Mucosa of descending colon (tissue), 3 donors: ENCODE data around the gene UBE2M. TPM values are rescaled to one million over a fixed set of nuclear protein-coding genes. Genes with fewer than 3 reads are reported as not detected.

Experiments
- ATAC-seq: fragments of 200-7000 bp; cut with Tn5 transposase; one replicate; pipeline ENCODE4 v1.9.1; 2020; ENCODE audit warnings: mild to moderate bottlenecking, moderate library complexity
- DNase-seq, 3 donors: peaks; one replicate each; pipeline ENCODE4 v3.0.0-alpha.2; 2020
- H3K36me3 ChIP-seq: fragments of 200-600 bp; one replicate; pipeline ENCODE4 v1.8.0; 2021; ENCODE audit warnings: low read depth, mild to moderate bottlenecking
- H3K4me1 ChIP-seq: fragments of 200-600 bp; one replicate; pipeline ENCODE4 v1.8.0; 2021; ENCODE audit warnings: low read depth, mild to moderate bottlenecking
- H3K4me3 ChIP-seq: fragments of 200-600 bp; one replicate; pipeline ENCODE4 v1.8.0; 2021; ENCODE audit warnings: mild to moderate bottlenecking
- H3K9me3 ChIP-seq: fragments of 200-600 bp; one replicate; pipeline ENCODE4 v1.8.0; 2021; ENCODE audit warnings: mild to moderate bottlenecking
- intact Hi-C, 2 donors: fragments of 100-400 bp; cut with DNase I in 1 of 2; cut with micrococcal nuclease in 1 of 2; formaldehyde crosslinking; loops; one replicate each; pipeline versions ENCODE4 v1.11.0 to v1.11.1; 2022; cut with DNase I, micrococcal nuclease
- total RNA-seq, 3 donors: library from RNA; stranded (reverse); fragmentation: NEBNext Ultra II Directional in 2 of 3; extraction: Animal tissue kit (Norgen Biotek cat#: 25700) in 2 of 3; gene quantifications; one replicate each; pipeline versions ENCODE4 v1.2.1 to v1.2.4, GENCODE V29; 2021 to 2023
- TF ChIP-seq, protein P1 (sequence below): fragments of 200-600 bp; IDR thresholded peaks from one replicate; pipeline ENCODE4 v1.8.0; 2022; ENCODE audit warnings: antibody characterized with exemption, mild to moderate bottlenecking
- donor health status: DM: no; HTN: no; CAD: no; lungs with moderate emphysema.
- donor health status: DM: no; HTN: no; CAD: no.
- donor health status: DM: no; HTN: yes; CAD: no.

The UBE2M gene
- total RNA-seq, 3 donors from 2014 or later: 49.4 to 101 (median 66.7) TPM

DNA sequence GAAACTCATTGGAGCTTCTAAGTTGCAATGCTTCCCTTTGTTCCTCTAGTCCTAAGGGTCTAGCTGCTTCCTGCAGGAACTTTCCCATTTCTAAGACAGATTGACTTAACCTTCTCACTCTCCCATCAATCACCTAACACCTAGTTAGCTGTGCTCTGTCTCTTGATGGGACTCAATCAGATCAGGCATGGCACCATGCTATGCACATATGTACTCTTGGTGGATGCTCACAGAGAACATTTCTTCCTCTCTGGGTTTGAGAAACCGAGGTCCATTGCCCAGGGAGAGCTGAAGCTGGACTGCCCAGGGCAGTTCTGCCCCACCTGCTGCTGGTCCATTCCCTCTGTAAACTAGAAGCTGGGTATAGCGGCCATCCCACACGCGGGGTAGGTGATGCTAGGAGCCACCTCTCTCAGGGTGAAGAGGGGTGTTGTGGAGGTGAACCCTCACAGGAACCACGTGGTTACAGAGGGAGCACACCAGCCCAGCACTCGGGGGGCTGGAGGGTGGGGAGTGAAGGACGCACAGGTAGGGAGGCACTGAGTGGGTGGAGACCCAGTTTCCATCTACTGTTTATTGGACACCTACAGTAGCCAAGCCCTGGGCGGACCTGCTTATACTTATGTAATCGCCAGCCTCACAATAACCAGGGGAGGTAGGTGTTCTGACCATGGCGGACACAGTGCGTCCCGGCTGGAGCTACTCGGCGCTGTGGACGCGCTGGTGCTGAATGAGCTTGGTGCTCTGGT is 3.1 kb upstream of the UBE2M start:
- H3K36me3 ChIP-seq: peaks cover 3% of the 10 kb centered on the region
- no peak for ATAC-seq
- TF ChIP-seq, protein P1, sequence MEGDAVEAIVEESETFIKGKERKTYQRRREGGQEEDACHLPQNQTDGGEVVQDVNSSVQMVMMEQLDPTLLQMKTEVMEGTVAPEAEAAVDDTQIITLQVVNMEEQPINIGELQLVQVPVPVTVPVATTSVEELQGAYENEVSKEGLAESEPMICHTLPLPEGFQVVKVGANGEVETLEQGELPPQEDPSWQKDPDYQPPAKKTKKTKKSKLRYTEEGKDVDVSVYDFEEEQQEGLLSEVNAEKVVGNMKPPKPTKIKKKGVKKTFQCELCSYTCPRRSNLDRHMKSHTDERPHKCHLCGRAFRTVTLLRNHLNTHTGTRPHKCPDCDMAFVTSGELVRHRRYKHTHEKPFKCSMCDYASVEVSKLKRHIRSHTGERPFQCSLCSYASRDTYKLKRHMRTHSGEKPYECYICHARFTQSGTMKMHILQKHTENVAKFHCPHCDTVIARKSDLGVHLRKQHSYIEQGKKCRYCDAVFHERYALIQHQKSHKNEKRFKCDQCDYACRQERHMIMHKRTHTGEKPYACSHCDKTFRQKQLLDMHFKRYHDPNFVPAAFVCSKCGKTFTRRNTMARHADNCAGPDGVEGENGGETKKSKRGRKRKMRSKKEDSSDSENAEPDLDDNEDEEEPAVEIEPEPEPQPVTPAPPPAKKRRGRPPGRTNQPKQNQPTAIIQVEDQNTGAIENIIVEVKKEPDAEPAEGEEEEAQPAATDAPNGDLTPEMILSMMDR: no peak
- H3K4me1 ChIP-seq: peaks cover 37% of the 10 kb centered on the region
- intact Hi-C loops: no loop called here
- no peaks in the 10 kb centered on the region for H3K9me3 ChIP-seq
- DNase-seq: peak in 1 of 3 donors; percentile 34
- H3K4me3 ChIP-seq: no peak overlapping the region

DNA sequence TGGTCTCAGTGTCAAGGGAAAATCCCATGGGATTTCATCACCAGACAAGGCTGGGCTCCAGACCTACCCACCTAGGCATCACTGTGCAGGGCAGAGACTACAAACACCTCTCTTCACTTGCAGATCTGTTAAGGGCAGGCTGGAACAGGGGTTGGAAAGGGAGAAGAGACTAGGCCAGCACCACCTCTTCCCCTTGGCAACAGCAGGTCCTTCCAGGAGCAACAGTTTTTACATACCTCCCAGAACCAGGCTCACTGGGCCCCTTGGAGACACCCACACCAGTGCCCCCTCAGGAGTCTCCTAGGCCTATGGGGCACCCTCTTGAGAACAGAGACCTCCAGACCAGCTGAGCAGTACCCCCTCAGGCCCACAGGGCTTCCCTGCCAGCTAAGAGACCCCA is 2.5 kb upstream of the UBE2M start:
- Histone ChIP-seq H3K36me3 (peaks cover 3% of the 10 kb centered on the region), H3K9me3 (no peaks in the 10 kb centered on the region), H3K4me3 (no peak overlapping the region), H3K4me1 (peaks cover 37% of the 10 kb centered on the region)
- ATAC-seq (no peak), DNase-seq (peak in 1 of 3 donors; percentile 34)
- intact Hi-C loops: no loop called here
- TF ChIP-seq, protein P1: no peak

DNA sequence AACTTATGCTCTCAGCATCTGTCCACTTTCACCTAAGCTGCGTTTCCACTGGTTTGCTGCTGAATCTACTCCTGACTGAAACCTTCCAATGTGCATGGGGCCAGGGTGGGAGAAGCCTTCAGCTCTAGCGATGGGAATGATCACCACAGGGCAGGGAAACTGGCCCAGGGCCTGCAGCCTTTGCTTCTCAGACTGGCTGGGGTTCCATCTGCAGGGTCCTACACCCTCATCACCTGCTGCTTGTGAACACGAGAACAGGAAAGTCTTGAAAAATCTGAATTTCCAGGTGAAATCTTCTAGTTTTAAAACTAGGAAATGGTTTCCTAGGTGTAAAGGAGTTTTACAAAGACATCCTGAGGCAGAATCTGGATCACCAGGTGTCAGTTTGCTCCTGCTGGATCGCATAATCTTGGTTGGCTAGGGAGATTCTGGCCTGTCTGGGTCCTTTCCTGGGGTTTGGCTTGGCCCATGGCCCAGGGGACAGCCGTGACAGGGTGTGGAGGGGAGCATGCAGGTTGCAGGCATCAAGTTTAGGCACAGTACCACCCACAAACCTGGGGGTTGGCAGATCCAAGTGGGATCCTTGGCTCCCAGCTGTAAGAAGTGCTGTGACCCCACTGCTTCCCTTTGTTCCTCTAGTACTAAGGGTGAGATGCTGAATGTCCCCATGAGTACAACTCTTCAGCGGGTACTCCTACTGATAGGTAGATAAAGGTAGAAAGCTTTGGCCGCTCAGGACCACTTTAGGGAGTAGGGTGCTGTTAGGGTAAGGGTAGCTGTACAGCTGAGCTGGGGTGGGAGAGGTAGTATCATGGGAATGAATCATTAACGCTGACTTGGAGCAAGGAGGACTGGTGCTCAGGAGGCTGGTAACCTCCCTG is 1.8 kb upstream of the UBE2M start:
- intact Hi-C loops: no loop called here
- H3K9me3 ChIP-seq: no peaks in the 10 kb centered on the region
- H3K4me3 ChIP-seq: no peak overlapping the region
- peaks cover 42% of the 10 kb centered on the region for H3K4me1 ChIP-seq
- DNase-seq: peak in 1 of 3 donors; percentile 53
- TF ChIP-seq, protein P1: no peak
- peaks cover 3% of the 10 kb centered on the region for H3K36me3 ChIP-seq
- no peak for ATAC-seq

DNA sequence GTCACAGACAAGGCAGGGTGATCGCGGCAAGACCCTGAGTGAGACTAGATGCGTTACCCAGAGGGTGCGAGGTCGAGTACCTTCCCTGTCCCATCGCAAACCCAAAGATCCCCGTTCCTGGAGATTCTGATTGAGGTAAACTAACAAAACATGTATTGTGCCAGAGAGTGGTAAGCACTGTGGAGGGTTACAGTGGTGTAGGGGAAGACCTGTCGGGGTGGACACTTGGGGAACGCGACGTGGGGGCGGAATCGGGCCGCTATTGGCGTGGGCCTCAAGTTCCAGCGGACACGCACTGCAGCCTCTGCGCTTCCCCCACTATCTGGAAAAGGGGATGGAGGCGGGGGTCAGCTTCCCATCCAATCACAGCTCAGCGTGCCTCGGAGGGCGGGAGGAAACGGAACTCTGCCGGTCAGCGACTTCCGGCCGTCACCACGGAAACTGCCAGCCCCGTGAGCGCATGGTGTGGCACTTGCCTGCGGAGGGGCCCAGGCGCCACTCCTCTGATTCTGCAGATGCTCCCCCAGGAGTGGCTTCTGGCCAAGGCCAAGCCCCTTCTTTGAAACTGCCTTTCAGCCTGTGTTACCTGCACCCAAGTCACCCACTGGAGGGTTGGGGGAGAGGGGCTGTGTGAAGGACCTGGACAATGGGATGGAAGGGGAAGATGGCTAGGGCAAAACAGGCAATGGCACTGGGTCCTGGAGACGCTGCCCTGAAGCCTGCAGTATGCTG is 1.0 kb upstream of the UBE2M start:
- Histone ChIP-seq H3K36me3 (peaks cover 8% of the 10 kb centered on the region), H3K4me1 (peaks cover 43% of the 10 kb centered on the region), H3K9me3 (no peaks in the 10 kb centered on the region), H3K4me3 (peak overlapping the region; percentile 57)
- ATAC-seq: peak; percentile 62
- TF ChIP-seq, protein P1: no peak
- peak; percentile 89 to 95 (median 91) for DNase-seq
- intact Hi-C loops: no loop called here

DNA sequence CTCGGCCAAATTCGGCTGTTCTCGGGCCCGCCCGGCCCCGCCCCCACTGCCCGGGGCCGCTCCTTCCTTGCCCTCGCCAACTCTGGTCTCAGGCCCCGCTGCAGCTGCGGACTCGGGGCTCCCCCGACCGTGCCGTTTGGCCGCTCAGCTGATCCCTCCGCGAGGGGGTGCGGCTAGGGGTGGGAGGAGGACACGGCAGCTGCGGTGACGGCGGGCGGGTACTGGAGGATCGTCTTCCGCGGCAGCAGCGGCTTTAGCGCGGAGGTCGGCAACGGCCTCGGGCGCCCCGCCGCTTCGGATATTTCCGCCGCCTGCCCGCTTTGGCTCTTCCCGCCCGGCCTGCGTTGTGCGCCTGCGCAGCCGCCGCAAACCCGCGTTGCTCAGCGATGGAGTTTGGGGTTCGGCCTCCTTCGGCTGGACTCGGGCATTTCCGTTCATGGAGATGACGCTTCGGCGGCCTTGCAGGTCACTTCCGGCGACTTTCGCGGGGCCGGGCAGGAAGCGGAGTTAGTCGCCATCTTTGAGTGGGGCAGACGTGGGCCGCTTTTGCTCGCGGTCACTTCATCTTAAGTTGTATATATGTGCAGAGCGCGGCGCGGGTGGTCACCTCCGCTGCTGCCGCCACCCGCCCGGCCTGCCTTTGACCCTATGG is 338 bp upstream of the UBE2M start:
- no peaks in the 10 kb centered on the region for H3K9me3 ChIP-seq
- H3K4me1 ChIP-seq: peaks cover 49% of the 10 kb centered on the region
- TF ChIP-seq, protein P1: no peak
- ATAC-seq (peak; percentile 80), DNase-seq (peak; percentile 99 to 100 (median 99))
- H3K4me3 ChIP-seq: peak overlapping the region; percentile 57
- intact Hi-C loops: no loop called here
- peaks cover 8% of the 10 kb centered on the region for H3K36me3 ChIP-seq
